HUES6 (cell line): ENCODE measurements around the gene HIGD1C.
"Not testable (repeated sequence)": the region's sequence is repeated elsewhere in the genome, so short reads cannot be mapped to it uniquely, and the experiment has no call there.

ENCODE experiments used
- H3K27ac ChIP-seq: 2 replicates; pipeline ENCODE4 v1.7.0; 2013; ENCODE audit warnings: low read depth, mild to moderate bottlenecking, low read length, inconsistent platforms
- H3K27me3 ChIP-seq: 2 replicates; pipeline ENCODE4 v1.6.1; 2013; ENCODE audit warnings: low read length; ENCODE audit not compliant: control insufficient read depth, insufficient read depth
- H3K36me3 ChIP-seq: 2 replicates; pipeline ENCODE4 v1.6.1; 2013; ENCODE audit warnings: low read length; ENCODE audit not compliant: control insufficient read depth, insufficient read depth
- H3K4me1 ChIP-seq: 2 replicates; pipeline ENCODE4 v1.6.1; 2013; ENCODE audit warnings: low read length; ENCODE audit not compliant: control insufficient read depth, insufficient read depth
- H3K4me3 ChIP-seq: 2 replicates; pipeline ENCODE4 v1.5.1; 2013; ENCODE audit warnings: low read depth, low read length
- H3K9ac ChIP-seq: one replicate; pipeline ENCODE4 v1.6.1; 2013; ENCODE audit warnings: mild to moderate bottlenecking, low read length
- H3K9me3 ChIP-seq: 2 replicates; pipeline ENCODE4 v1.6.1; 2013; ENCODE audit warnings: low read depth, low read length; ENCODE audit not compliant: control insufficient read depth, insufficient read depth

HIGD1C gene

DNA sequence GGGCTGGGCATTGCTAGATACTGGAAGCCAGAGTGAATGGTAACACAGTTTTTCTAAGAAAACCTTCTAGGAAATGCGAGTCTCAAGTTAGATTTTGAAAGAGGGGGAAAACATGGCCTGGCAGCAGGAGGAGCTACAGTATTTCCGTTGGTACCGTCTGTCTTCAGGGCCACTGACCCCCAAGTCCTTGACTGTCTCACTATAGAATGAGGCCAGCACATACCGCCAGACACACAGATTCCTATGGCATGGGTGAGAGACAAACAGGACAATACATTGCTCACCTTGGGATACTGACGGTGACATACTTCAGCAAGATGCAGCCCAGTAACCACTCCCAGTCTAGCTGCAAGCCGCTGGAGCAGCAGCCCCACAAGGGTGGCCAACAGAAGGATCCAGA is 52.2 kb downstream of the HIGD1C start:
- H3K27me3 ChIP-seq: no peaks in the 10 kb centered on the region
- peaks cover 17% of the 10 kb centered on the region for H3K4me1 ChIP-seq
- no peak overlapping the region for H3K4me3 ChIP-seq
- no peak overlapping the region for H3K9ac ChIP-seq
- no peak overlapping the region for H3K27ac ChIP-seq
- peaks cover 53% of the 10 kb centered on the region for H3K36me3 ChIP-seq
- H3K9me3 ChIP-seq: no peaks in the 10 kb centered on the region

DNA sequence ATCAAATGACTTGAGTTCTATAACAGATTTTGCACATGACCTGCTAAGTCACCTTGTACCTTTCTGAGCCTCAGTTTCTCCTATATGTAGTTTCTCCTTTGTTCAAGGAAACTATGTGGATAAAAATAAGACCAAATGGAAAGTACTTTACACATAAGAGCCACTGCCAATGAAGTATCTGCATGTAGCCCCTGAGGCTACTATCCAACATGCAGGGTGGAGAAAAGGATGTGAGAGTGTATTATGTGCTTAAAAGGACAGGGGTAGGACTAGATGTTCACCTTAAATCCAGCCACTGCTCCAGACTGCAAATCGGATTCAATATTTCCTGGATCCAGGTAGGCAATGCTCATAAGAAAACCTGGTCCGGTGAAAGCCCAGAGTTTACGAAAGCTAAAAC is 52.7 kb downstream of the HIGD1C start:
- Histone ChIP-seq H3K4me3 (no peak overlapping the region), H3K4me1 (peaks cover 21% of the 10 kb centered on the region), H3K27me3 (no peaks in the 10 kb centered on the region), H3K27ac (peak overlapping the region; percentile 31; the same call in 1 of the 2 replicates), H3K9me3 (no peaks in the 10 kb centered on the region), H3K9ac (no peak overlapping the region), H3K36me3 (peaks cover 51% of the 10 kb centered on the region)

DNA sequence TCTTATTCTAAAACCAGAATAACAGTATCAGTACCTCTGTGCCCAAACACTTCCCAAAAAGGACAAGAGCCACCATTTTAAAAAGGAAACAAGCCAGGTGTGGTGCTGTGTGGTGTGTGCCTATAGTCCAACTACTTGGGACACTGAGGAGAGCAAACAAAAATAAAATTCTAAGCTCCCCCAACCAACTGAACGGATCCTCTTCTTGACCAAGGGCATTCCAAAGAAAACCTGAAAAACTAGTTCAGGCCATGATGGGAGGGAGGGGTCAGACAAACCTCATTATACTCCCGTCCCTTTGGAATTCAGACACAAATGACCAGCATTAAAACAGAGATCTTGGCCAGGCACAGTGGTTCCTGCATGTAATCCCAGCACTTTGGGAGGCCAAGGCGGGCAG is 53.3 kb downstream of the HIGD1C start:
- peaks cover 21% of the 10 kb centered on the region for H3K4me1 ChIP-seq
- no peak overlapping the region for H3K4me3 ChIP-seq
- H3K9me3 ChIP-seq: no peaks in the 10 kb centered on the region
- no peak overlapping the region for H3K9ac ChIP-seq
- H3K36me3 ChIP-seq: peaks cover 45% of the 10 kb centered on the region
- no peaks in the 10 kb centered on the region for H3K27me3 ChIP-seq
- H3K27ac ChIP-seq: peak overlapping the region; percentile 31; the same call in 1 of the 2 replicates

DNA sequence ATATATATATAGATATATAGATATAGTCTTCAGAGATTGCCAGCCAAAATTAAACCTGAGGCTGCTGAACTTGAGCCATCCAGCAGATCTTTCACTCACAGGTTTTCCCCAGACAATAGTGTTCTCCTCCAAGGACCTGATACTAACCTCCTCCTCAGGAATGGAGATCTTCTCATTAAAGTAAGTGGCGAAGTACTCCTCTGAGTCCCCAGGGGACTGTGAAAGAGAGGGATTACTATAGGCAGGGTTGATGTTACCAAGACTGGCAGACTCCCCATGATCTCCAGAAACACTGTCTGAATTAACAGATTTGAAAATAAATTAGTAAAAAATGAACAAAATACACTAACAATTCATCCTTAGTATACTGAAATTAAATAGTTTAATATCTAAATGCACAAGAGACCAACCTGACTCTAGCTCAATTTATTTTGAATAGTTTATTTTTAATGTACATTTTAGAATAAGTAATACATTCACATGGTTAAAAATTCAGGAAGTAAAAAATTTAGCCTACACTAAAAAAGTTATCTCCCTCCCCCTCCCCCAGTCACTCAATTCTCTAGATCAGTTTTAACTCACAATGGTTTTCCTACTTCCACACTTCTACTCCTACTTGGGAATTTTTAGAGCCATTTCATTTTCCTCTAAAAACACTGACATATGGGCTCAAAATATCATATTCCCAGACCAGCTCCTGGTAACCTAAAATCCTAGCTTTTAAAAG is 56.1 kb downstream of the HIGD1C start:
- no peaks in the 10 kb centered on the region for H3K9me3 ChIP-seq
- no peak overlapping the region for H3K9ac ChIP-seq
- peaks cover 21% of the 10 kb centered on the region for H3K4me1 ChIP-seq
- peaks cover 37% of the 10 kb centered on the region for H3K36me3 ChIP-seq
- H3K4me3 ChIP-seq: no peak overlapping the region
- no peak overlapping the region; the same call in 1 of the 2 replicates for H3K27ac ChIP-seq
- H3K27me3 ChIP-seq: no peaks in the 10 kb centered on the region

DNA sequence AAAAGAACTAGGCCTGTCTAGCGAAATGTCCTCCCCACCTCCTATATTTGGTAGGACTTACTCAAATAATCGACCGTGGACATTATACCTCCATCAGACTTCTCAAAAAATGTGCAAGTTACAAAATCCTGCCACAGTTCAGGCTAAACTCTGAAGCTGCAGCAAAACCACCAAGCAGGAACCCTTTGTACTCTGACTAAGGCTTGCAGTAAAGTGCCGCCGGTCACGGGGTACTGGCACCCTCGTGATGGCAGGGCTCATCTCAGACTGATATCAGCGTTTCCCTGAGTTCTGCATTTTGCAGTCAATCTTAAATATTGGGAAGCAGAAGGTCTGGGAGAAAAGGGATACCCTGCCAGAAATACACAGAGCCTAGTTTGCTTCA is 56.7 kb downstream of the HIGD1C start:
- Histone ChIP-seq H3K36me3 (peaks cover 34% of the 10 kb centered on the region), H3K9me3 (no peaks in the 10 kb centered on the region), H3K4me1 (peaks cover 21% of the 10 kb centered on the region), H3K4me3 (no peak overlapping the region), H3K27ac (no peak overlapping the region; the same call in 1 of the 2 replicates), H3K27me3 (no peaks in the 10 kb centered on the region), H3K9ac (no peak overlapping the region)

DNA sequence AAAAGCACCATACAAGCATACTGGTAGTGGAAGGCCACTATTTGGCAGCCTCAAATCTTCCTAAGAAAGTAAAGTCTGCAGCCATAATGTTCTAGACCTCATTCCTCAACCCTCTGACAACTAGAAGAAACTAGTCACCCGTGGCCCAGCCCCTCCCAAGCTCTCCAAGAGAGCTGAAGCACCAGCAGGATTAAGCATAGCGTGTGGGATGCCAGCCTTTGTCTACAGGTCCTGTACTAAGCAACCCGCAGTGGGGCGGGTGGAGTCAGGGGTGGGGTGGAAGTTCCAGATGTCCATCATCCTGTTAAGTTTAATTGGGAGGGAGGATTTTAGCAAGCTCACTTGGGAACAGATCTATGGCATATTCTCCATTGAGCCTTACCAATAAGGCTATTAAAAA is 59.6 kb downstream of the HIGD1C start:
- H3K27ac ChIP-seq: no peak overlapping the region
- no peaks in the 10 kb centered on the region for H3K9me3 ChIP-seq
- no peak overlapping the region for H3K9ac ChIP-seq
- peaks cover 11% of the 10 kb centered on the region; the same call in 1 of the 2 replicates for H3K4me1 ChIP-seq
- peaks cover 14% of the 10 kb centered on the region for H3K36me3 ChIP-seq
- H3K27me3 ChIP-seq: no peaks in the 10 kb centered on the region
- no peak overlapping the region for H3K4me3 ChIP-seq

DNA sequence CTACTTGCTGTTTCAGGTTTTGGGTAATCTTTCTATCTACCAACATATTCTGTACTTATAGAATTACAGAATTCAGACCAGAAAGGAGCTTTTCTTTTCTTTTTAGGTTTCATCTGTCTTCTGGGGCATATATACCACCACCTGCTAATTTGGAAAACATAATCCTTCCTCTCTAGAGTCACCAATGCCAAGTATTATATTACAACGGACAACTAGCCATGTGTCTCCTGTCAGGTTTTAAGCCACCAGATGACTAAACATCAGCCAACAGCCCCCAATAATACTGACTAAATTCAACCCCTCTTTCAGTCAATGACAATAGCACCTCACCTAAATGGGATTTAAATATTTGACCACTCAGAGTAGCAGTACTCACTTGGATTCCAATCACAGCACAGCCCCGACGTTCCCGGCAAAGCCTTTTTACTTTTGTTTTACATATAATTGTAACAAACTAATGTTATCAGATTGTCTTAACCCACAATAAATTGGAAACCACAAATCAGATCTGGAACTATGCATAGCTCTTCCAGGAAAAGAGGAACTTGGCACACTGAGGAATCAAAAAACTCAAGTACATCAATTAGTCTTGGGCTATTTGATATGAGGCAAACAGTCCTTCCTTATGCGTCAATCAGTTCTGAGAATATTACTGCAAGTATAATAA is 60.4 kb downstream of the HIGD1C start:
- Histone ChIP-seq H3K9ac (no peak overlapping the region), H3K36me3 (peaks cover 7% of the 10 kb centered on the region), H3K27me3 (no peaks in the 10 kb centered on the region), H3K4me1 (peaks cover 11% of the 10 kb centered on the region; the same call in 1 of the 2 replicates), H3K27ac (no peak overlapping the region), H3K9me3 (no peaks in the 10 kb centered on the region), H3K4me3 (no peak overlapping the region)

DNA sequence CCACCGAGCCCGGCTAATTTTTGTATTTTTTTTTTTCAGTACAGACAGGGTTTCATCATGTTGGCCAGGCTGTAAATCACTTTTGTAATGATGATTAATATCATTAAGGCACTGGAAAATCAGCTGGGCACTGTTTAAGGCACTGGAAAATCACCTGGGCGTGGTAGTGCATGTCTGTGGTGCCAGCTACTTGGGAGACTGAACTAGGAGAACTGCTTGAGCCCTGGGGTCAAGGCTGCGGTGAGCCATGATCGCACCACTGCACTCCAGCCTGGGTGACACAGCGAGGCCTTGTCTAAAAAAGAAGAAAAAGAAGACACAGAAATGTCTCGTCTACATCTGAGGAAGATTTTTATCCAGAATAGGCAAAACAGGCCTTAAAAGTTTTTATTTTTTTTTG is 61.1 kb downstream of the HIGD1C start:
- Histone ChIP-seq H3K4me1 (peaks cover 11% of the 10 kb centered on the region; the same call in 1 of the 2 replicates), H3K9ac (no peak overlapping the region), H3K4me3 (no peak overlapping the region), H3K27ac (no peak overlapping the region), H3K36me3 (peaks cover under 1% of the 10 kb centered on the region; the same call in 1 of the 2 replicates), H3K9me3 (no peaks in the 10 kb centered on the region), H3K27me3 (no peaks in the 10 kb centered on the region)

DNA sequence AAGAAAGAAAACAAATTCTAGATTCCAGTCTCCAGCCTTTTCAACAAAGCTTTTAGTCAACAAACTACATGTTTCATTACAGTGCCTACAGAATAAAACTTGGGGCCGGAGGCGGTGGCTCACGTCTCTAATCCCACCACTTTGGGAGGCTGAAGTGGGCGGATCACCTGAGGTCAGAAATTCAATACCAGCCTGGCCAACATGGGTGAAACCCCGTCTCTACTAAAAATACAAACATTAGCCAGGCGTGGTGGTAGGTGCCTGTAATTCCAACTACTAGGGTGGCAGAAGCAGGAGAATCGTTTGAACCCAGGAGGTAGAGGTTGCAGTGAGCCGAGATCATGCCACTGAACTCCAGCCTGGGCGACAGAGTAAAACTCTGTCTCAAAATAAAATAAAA is 62.1 kb downstream of the HIGD1C start:
- not testable (repeated sequence) for H3K4me1 ChIP-seq, H3K9ac ChIP-seq, H3K36me3 ChIP-seq, H3K27ac ChIP-seq, H3K27me3 ChIP-seq, H3K4me3 ChIP-seq, H3K9me3 ChIP-seq

DNA sequence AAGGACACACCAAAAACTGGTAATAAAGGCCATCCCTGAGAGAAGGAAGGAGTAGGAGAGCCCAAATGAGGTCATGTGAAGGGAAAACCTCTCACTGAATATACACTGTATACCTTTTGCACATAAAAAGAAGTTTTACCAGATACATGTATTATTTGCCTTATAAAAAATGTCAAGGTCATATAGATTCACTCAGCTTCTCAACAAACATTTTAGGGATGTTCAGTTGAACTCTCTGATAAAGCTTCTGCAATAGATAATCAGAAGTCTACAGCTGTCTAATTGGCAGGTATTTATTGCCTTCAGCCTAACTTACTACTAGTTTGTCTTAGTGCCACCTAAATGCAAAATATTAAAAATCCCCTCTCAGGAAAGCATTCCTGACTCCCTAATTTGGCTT is 65.1 kb downstream of the HIGD1C start:
- no peaks in the 10 kb centered on the region for H3K36me3 ChIP-seq
- H3K27me3 ChIP-seq: no peaks in the 10 kb centered on the region
- H3K4me1 ChIP-seq: no peaks in the 10 kb centered on the region; the same call in 1 of the 2 replicates
- no peak overlapping the region for H3K27ac ChIP-seq
- no peak overlapping the region for H3K4me3 ChIP-seq
- H3K9ac ChIP-seq: no peak overlapping the region
- no peaks in the 10 kb centered on the region for H3K9me3 ChIP-seq

DNA sequence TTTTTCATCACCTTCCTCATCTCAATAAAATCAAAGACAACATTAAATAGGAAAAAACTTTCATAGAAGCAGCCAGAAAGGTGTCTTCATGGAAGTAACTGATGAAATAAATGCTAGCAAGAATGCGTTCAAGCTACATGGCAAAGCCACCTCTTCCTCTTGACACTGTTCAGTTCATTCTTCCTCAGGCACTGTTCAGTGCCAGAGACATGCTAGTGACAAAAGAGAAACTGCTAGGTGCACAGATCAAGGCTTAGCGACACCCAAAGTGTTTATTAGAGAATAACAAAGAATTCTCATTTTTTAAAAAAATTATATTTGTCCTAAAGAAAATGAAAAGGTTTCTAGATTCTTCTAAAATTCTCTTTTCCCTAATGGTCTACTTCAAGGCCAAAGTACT is 66.6 kb downstream of the HIGD1C start:
- Histone ChIP-seq H3K9me3 (no peaks in the 10 kb centered on the region), H3K4me3 (no peak overlapping the region), H3K9ac (no peak overlapping the region), H3K27ac (no peak overlapping the region), H3K27me3 (no peaks in the 10 kb centered on the region), H3K4me1 (peaks cover 2% of the 10 kb centered on the region), H3K36me3 (no peaks in the 10 kb centered on the region)
